ENCODE measurements around the gene SAMHD1. TPM values are rescaled to one million over a fixed set of nuclear protein-coding genes. Genes with fewer than 3 reads are reported as not detected.

The SAMHD1 gene
- total and polyA plus RNA-seq, 2 of the 13 experiments (the other 11 are each of a cell fraction or from before 2014, with no cell fraction given), result 16.9 to 43.5 TPM

DNA sequence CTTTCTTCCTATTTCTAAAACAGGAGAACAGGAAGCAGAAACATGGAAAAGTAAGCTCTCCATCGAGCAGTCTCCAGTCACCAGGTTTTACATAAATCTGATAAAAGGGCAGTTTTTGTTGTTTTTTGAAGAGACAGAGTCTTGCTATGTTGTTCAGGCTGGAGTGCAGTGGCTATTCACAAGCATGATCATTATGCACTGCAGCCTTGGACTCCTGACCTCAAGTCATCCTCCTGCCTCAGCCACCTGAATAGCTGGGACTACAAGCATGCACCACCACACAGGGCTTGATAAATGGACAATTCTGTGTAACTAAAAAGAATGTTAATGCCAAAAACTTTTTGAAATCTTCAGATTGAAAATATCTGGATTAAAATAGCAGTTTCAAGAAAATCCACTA lies 23.8 kb downstream of the SAMHD1 start (continued):
- TF ChIP-seq NFE2L1 (CRISPR knock-in tag; IDR thresholded peaks at IDR 0.05; ENCODE audit: borderline replicate concordance) (no peak), BHLHE40 (IDR thresholded peaks at IDR 0.05; ENCODE audit: low read length) (no peak), TBX3 (IDR thresholded peaks at IDR 0.05; ENCODE audit: borderline replicate concordance) (no peak), FOXP1 (IDR thresholded peaks at IDR 0.05) (no peak), FOXP1 (CRISPR knock-in tag; IDR thresholded peaks at IDR 0.05) (peak; percentile 74), MEIS2 (CRISPR knock-in tag; IDR thresholded peaks at IDR 0.05) (no peak), ZFY (CRISPR knock-in tag; IDR thresholded peaks at IDR 0.05) (no peak), ZNF296 (CRISPR knock-in tag; conservative IDR thresholded peaks at IDR 0.05) (no peak), EZH2 (conservative IDR thresholded peaks at IDR 0.05; ENCODE audit: low read depth, low read length) (no peak), PHF21A (CRISPR knock-in tag; IDR thresholded peaks at IDR 0.05) (peak; percentile 60; the same call in 1 of the 2 replicates), ZBTB7A (CRISPR knock-in tag; IDR thresholded peaks at IDR 0.05) (no peak), RBM39 (IDR thresholded peaks at IDR 0.05; ENCODE audit: low read depth, low read length, poor library complexity, severe bottlenecking) (no peak), ZSCAN9 (CRISPR knock-in tag; IDR thresholded peaks at IDR 0.05; ENCODE audit: borderline replicate concordance) (peak; percentile 47; the same call in 1 of the 2 replicates), U2AF1 (optimal IDR thresholded peaks at IDR 0.05; ENCODE audit: low read depth, low read length) (no peak), PCBP1 (IDR thresholded peaks at IDR 0.05; ENCODE audit: borderline replicate concordance, low read depth, low read length) (no peak), ZNF510 (CRISPR knock-in tag; IDR thresholded peaks at IDR 0.05; ENCODE audit: low read depth) (no peak), JARID2 (CRISPR knock-in tag; IDR thresholded peaks at IDR 0.05; ENCODE audit: insufficient replicate concordance) (no peak), ZNF790 (CRISPR knock-in tag; IDR thresholded peaks at IDR 0.05; ENCODE audit: borderline replicate concordance) (no peak), NR2C2 (CRISPR knock-in tag; IDR thresholded peaks at IDR 0.05; ENCODE audit: borderline replicate concordance) (no peak), SALL1 (CRISPR knock-in tag; IDR thresholded peaks at IDR 0.05) (peak; percentile 95)
- TF ChIP-seq, protein P1, sequence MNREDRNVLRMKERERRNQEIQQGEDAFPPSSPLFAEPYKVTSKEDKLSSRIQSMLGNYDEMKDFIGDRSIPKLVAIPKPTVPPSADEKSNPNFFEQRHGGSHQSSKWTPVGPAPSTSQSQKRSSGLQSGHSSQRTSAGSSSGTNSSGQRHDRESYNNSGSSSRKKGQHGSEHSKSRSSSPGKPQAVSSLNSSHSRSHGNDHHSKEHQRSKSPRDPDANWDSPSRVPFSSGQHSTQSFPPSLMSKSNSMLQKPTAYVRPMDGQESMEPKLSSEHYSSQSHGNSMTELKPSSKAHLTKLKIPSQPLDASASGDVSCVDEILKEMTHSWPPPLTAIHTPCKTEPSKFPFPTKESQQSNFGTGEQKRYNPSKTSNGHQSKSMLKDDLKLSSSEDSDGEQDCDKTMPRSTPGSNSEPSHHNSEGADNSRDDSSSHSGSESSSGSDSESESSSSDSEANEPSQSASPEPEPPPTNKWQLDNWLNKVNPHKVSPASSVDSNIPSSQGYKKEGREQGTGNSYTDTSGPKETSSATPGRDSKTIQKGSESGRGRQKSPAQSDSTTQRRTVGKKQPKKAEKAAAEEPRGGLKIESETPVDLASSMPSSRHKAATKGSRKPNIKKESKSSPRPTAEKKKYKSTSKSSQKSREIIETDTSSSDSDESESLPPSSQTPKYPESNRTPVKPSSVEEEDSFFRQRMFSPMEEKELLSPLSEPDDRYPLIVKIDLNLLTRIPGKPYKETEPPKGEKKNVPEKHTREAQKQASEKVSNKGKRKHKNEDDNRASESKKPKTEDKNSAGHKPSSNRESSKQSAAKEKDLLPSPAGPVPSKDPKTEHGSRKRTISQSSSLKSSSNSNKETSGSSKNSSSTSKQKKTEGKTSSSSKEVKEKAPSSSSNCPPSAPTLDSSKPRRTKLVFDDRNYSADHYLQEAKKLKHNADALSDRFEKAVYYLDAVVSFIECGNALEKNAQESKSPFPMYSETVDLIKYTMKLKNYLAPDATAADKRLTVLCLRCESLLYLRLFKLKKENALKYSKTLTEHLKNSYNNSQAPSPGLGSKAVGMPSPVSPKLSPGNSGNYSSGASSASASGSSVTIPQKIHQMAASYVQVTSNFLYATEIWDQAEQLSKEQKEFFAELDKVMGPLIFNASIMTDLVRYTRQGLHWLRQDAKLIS (CRISPR knock-in tag; IDR thresholded peaks at IDR 0.05), result no peak
- TF ChIP-seq, protein P2, sequence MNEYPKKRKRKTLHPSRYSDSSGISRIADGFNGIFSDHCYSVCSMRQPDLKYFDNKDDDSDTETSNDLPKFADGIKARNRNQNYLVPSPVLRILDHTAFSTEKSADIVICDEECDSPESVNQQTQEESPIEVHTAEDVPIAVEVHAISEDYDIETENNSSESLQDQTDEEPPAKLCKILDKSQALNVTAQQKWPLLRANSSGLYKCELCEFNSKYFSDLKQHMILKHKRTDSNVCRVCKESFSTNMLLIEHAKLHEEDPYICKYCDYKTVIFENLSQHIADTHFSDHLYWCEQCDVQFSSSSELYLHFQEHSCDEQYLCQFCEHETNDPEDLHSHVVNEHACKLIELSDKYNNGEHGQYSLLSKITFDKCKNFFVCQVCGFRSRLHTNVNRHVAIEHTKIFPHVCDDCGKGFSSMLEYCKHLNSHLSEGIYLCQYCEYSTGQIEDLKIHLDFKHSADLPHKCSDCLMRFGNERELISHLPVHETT (CRISPR knock-in tag; conservative IDR thresholded peaks at IDR 0.05), result no peak
- TF ChIP-seq, protein P3, sequence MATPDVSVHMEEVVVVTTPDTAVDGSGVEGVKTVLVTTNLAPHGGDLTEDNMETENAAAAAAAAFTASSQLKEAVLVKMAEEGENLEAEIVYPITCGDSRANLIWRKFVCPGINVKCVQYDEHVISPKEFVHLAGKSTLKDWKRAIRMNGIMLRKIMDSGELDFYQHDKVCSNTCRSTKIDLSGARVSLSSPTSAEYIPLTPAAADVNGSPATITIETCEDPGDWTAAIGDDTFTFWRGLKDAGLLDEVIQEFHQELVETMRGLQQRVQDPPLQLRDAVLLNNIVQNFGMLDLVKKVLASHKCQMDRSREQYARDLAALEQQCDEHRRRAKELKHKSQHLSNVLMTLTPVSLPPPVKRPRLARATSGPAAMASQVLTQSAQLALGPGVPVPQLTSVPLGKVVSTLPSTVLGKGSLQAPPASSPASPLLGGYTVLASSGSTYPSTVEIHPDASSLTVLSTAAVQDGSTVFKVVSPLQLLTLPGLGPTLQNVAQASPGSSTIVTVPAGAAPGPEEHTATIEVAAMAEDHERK (CRISPR knock-in tag; IDR thresholded peaks at IDR 0.05; ENCODE audit: low read depth), result no peak
- TF ChIP-seq, protein P4, sequence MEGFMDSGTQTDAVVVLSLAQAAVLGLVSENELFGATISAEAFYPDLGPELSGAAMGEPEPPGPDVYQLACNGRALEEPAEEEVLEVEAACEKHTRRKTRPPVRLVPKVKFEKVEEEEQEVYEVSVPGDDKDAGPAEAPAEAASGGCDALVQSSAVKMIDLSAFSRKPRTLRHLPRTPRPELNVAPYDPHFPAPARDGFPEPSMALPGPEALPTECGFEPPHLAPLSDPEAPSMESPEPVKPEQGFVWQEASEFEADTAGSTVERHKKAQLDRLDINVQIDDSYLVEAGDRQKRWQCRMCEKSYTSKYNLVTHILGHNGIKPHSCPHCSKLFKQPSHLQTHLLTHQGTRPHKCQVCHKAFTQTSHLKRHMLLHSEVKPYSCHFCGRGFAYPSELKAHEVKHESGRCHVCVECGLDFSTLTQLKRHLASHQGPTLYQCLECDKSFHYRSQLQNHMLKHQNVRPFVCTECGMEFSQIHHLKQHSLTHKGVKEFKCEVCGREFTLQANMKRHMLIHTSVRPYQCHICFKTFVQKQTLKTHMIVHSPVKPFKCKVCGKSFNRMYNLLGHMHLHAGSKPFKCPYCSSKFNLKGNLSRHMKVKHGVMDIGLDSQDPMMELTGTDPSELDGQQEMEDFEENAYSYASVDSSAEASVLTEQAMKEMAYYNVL (CRISPR knock-in tag; IDR thresholded peaks at IDR 0.05; ENCODE audit: borderline replicate concordance), result peak; percentile 33; the same call in 1 of the 2 replicates
